ENCODE measurements around the gene VASH1.
A peak's percentile ranks its signal among the peaks of the same experiment; 100 is the strongest.
"Not testable (repeated sequence)": the region's sequence is repeated elsewhere in the genome, so short reads cannot be mapped to it uniquely, and the experiment has no call there.

The VASH1 gene

GRCh38 chr14:76761136-76761959 is at the start of gene VASH1:
Gene VASH1, plus strand, starts transcription at chr14:76761468. Its CDS starts 1,354 bp downstream, at chr14:76762822.
- peak; percentile 74 for DNase-seq (ENCODE audit: low spot score)

DNA sequence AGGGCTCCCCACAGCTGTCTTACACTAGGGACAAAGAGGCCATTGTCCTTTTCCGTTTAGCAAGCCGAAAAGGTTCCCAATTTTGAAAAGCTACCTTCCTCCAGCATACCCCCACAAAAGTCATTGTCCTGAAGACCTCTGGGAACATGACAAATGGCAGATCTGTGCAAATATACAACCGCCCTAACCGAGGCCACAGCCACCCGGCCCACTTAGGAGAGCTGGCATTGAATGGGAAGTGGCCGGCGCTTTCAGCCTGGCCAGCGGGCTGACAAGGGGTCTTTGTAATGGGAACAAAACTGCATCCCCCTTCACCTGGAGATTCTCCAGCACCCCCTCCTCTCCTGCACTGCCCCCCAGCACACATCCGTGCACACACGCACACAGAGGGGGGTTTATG is 48.1 kb upstream of the VASH1 start:
- DNase-seq (ENCODE audit: low spot score) = no peak

DNA sequence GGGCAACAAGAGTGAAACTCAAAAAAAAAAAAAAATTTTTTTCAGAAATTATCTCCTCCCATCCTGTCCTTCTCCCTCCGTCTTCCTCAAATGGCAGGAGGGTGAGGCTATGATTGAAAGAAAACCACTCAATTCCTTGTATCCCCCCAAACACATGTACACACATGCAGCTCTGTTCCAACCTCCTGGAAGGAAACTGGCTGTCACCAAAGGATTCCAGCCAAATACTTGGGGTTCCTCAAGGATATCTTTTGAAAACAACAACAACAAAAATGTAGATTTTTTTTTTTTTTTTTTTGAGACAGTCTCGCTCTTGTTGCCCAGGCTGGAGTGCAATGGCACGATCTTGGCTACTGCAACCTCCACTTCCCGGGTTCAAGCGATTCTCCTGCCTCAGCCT is 46.8 kb upstream of the VASH1 start:
- DNase-seq (ENCODE audit: low spot score) = no peak

GRCh38 chr14:76715101-76715500 is 46.2 kb upstream of the VASH1 start:
- DNase-seq (ENCODE audit: low spot score) = no peak

- DNase-seq (ENCODE audit: low spot score) = no peak
These were observed 45.7 kb upstream of the VASH1 start for GRCh38 chr14:76715511-76716081.

DNA sequence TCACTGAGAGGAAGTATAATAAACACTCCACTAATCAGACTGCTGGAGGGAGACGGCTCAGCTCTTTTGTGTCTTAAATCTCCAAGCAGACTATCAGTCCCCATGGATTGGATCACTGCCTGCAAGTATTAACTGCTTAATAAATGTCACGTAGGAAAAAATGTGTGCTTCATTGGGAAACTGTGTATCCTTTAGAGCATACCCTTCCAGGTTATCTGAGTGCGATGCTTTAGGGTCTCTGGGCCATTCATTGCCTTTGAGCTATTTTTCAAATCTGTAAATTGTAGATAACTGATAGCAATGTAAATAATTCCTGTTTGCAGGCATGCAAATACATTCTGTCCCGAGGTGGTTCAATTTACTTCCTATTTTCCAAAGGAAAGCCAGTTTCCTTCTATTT is 45.0 kb upstream of the VASH1 start:
- no peak for DNase-seq (ENCODE audit: low spot score)

- no peak for DNase-seq (ENCODE audit: low spot score)
These were observed 43.6 kb upstream of the VASH1 start for GRCh38 chr14:76717508-76718290.

GRCh38 chr14:76718306-76719040 is 42.8 kb upstream of the VASH1 start:
- no peak for DNase-seq (ENCODE audit: low spot score)

GRCh38 chr14:76719666-76720065 is 41.6 kb upstream of the VASH1 start:
- no peak for DNase-seq (ENCODE audit: low spot score)

DNA sequence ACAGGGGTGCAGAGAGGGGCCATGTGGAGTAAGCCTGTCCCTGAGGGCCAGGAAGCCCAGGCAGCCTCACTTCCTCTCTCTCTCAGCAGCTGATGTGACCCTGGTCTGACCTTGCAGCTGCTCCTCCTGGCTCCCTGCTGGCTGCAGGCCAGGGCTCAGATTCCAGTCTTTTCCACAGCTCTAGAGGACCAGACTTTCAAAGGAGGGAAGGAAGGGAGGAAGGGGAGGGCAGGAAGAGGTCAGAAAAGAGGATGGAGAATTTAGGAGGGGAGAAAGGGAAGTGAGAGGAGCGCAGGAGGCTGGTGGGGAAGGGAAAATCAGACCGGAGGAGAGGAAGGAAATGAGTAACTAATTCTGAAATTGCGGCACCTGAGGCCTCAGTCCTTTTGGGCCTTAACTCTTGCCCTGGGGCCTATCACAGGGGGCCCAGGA is 40.9 kb upstream of the VASH1 start:
- DNase-seq (ENCODE audit: low spot score) = peak; percentile 14

DNA sequence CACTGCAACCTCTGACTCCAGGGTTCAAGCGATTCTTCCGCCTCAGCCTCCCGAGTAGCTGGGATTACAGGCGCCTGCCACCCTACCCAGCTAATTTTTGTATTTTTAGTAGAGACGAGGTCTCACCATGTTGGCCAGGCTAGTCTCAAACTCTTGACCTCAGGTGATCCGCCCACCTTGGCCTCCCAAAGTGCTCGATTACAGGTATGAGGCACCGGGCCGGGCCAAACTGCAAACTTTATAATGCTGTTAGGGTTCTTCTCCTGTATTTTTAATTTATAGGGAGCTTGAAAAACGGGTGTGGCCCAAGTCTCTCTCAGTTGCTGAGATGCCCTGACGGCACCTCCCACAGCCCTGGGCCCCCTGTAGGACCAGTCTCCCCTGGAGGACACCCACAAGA is 39.8 kb upstream of the VASH1 start:
- DNase-seq (ENCODE audit: low spot score) = not testable (repeated sequence)

DNA sequence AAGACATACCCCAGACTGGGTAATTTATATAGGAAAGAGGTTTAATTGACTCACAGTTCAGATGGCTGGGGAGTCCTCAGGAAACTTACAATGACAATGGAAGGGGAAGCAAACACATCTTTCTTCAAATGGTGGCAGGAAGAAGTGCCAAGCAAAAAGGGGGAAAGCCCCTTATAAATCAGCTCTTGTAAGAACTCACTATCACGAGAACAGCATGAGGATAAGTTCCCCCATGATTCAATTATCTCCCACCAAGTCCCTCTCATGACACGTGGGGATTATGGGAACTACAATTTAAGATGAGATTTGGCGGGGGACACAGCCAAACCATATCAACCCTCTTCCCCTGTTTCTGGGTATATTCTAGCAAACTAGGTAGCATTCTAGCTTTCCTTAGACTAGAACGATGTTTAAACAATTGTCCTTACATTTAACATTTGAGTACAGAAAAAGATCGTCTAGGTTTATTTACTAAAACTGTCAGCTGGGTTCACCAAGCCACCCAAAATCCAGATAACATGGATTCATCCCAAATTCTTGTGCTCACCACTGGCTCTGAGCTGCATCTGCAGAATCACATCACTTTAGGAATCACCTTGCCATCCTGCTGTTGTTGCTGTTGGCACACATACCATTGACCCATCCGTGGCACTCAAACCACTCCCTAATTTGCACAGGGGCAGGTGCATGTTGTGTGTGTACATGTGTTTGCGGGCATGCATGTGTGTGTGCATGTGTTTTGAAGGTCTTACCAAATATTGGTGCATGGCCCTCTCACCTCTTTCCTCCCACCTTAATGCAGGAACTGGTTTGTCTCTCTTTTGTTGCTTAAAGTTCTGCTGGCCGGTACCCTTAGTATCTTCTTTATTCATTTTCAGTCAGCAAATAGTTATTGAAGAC is 36.4 kb upstream of the VASH1 start:
- no peak for DNase-seq (ENCODE audit: low spot score)

DNA sequence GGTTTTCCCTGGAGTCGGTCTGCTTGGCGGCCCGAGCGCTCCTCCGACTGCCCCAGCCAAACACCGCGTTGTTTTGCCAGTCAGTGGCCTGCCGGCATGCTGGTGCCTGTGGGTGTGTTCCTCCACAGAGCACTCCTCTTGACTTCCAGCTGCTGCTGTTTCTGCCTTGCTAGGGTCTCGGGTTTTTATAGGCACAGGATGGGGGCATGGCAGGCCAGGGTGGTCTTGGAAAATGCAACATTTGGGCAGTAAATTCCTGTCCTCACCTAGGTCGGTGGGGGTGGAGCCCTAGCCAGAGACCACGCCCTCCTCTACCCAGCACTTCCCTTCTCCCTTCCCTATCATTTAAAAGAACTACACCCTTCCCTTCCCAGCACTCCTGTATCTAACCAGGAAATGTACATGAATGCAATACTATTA is 34.7 kb upstream of the VASH1 start:
- no peak for DNase-seq (ENCODE audit: low spot score)

- DNase-seq (ENCODE audit: low spot score) = no peak
These were observed 33.9 kb upstream of the VASH1 start for GRCh38 chr14:76727384-76727783.

DNA sequence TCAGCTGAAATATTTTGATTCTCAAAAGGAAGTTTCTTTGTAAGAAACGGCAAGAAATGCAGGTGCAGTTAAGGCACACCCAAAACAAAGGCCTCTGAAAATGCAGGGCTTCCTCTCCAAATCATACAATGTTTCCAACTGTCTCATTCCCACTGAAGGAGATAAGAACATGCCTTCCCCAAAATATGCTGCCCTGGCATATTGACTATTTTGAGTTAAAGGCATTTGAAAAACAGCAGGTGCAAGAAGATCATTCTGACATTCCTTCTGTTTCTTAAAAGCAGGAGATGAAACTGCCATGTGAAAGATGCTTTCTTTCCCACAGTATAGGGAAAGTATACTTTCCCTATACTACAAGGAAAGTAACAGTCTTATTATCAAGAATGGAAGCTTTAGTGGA is 33.4 kb upstream of the VASH1 start:
- DNase-seq (ENCODE audit: low spot score) = no peak

- no peak for DNase-seq (ENCODE audit: low spot score)
These were observed 32.0 kb upstream of the VASH1 start for GRCh38 chr14:76729258-76729657.

DNA sequence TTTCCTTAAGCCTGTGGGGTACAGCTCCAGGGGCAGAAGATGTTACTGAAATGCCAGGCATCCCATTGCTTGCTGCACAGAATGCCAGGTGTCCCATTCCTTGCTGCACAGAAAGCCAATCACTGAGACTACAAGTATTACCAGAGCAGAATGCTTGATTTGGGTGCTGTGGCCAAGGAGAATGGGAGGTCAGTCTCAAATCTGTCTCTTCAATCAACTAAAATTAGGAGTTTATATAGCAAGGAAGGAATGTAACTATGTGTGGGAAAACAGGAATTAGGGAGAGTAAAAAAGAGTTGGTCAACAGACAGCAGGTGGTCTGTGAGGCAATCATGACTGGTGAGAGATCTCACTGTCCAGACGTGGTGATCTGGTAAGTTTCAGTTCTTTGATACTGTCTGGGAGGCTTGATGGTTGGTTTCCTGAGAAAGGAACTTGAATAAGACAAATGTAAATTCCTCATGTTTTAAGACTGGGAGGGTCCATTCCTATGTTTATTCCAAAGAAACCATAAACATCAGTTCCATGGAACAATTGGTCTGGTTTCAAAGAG is 31.2 kb upstream of the VASH1 start:
- no peak for DNase-seq (ENCODE audit: low spot score)

DNA sequence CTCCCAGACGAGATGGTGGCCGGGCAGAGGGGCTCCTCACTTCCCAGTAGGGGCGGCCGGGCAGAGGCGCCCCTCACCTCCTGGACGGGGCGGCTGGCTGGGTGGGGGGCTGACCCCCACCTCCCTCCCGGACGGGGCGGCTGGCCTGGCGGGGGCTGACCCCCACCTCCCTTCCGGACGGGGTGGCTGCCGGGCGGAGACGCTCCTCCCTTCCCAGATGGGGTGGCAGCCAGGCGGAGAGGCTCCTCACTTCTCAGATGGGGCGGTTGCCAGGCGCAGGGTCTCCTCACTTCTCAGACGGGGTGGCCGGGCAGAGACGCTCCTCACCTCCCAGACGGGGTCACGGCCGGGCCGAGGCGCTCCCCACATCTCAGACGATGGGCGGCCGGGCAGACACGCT is 26.8 kb upstream of the VASH1 start:
- DNase-seq (ENCODE audit: low spot score) = not testable (repeated sequence)

- DNase-seq (ENCODE audit: low spot score) = no peak
These were observed 24.8 kb upstream of the VASH1 start for GRCh38 chr14:76736514-76736913.

DNA sequence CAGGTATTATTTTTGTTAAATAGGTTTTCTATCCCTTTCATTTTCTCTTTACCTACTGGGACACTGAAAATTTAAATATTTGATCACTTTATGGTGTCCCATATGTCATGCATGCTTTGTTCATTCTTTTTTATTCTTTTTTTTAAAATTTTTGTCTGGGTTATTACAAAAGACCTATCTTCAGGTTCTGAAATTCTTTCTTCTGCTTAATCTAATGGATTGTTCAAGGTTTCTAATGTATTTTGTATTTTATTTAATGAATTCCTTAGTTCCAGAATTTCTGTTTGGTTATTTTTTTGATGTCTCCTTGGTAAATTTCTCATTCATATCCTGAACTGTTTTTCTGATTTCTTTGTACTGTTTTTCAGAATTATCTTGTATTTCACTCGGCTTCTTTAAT is 20.2 kb upstream of the VASH1 start:
- no peak for DNase-seq (ENCODE audit: low spot score)

GRCh38 chr14:76742185-76742584 is 19.1 kb upstream of the VASH1 start:
- DNase-seq (ENCODE audit: low spot score) = no peak

All from kidney tubule cell (primary cell).